Astrocyte (in vitro differentiated cells and primary cell): ENCODE data around the gene BRINP1. TPM values are rescaled to one million over a fixed set of nuclear protein-coding genes. Genes with fewer than 3 reads are reported as not detected.
A peak's percentile ranks its signal among the peaks of the same experiment; 100 is the strongest.
"Not testable (repeated sequence)": the region's sequence is repeated elsewhere in the genome, so short reads cannot be mapped to it uniquely, and the experiment has no call there.

Experiments used
- DNase-seq: peaks from one replicate; pipeline ENCODE4 v3.0.0-alpha.2; 2010; ENCODE audit warnings: low read depth
- FAIRE-seq: peaks from 2 replicates; lab custom pipeline; 2011; peaks lifted over from hg19 to GRCh38; lab: Jason Lieb, UNC
- H2AFZ ChIP-seq: 2 replicates; pipeline ENCODE4 v1.6.0; 2012; ENCODE audit warnings: low read depth, low read length, inconsistent platforms
- H3K27ac ChIP-seq: 2 replicates; pipeline ENCODE4 v1.5.1; 2011; ENCODE audit warnings: low read depth, low read length, inconsistent platforms
- H3K27me3 ChIP-seq: 2 replicates; pipeline ENCODE4 v1.6.0; 2011; ENCODE audit warnings: low read length, inconsistent platforms; ENCODE audit not compliant: insufficient read depth
- H3K36me3 ChIP-seq: 2 replicates; pipeline ENCODE4 v1.5.1; 2011; ENCODE audit warnings: low read length, inconsistent platforms; ENCODE audit not compliant: insufficient read depth
- H3K4me1 ChIP-seq: 2 replicates; pipeline ENCODE4 v1.5.1; 2011; ENCODE audit warnings: low read length, inconsistent platforms; ENCODE audit not compliant: insufficient read depth
- H3K4me2 ChIP-seq: 2 replicates; pipeline ENCODE4 v1.6.0; 2012; ENCODE audit warnings: low read length, inconsistent platforms
- H3K4me3 ChIP-seq: 2 replicates; pipeline ENCODE4 v1.5.1; 2011; ENCODE audit warnings: low read depth, mild to moderate bottlenecking, low read length, inconsistent platforms; ENCODE audit not compliant: insufficient read depth
- H3K79me2 ChIP-seq: 2 replicates; pipeline ENCODE4 v1.6.0; 2012; ENCODE audit warnings: mild to moderate bottlenecking, low read length, inconsistent platforms; ENCODE audit not compliant: insufficient read depth
- H3K9ac ChIP-seq: 2 replicates; pipeline ENCODE4 v1.6.0; 2012; ENCODE audit warnings: mild to moderate bottlenecking, low read length, inconsistent platforms
- H3K9me3 ChIP-seq: 2 replicates; pipeline ENCODE4 v1.5.1; 2012; ENCODE audit warnings: low read depth, mild to moderate bottlenecking, low read length, inconsistent platforms; ENCODE audit not compliant: insufficient read depth
- H4K20me1 ChIP-seq: 2 replicates; pipeline ENCODE4 v1.6.0; 2012; ENCODE audit warnings: low read length, inconsistent platforms; ENCODE audit not compliant: insufficient read depth
- H3K27ac Mint-ChIP-seq: one replicate; pipeline ENCODE4 v1.8.0; 2021; ENCODE audit warnings: mild to moderate bottlenecking, mixed read lengths; ENCODE audit not compliant: unreplicated experiment
- H3K27me3 Mint-ChIP-seq: one replicate; pipeline ENCODE4 v1.8.0; 2021; ENCODE audit warnings: low read depth, mixed read lengths; ENCODE audit not compliant: unreplicated experiment
- H3K36me3 Mint-ChIP-seq: one replicate; pipeline ENCODE4 v1.8.0; 2021; ENCODE audit warnings: low read depth, mixed read lengths; ENCODE audit not compliant: unreplicated experiment
- H3K4me1 Mint-ChIP-seq: one replicate; pipeline ENCODE4 v1.8.0; 2021; ENCODE audit warnings: low read depth, mixed read lengths; ENCODE audit not compliant: unreplicated experiment
- H3K4me3 Mint-ChIP-seq: one replicate; pipeline ENCODE4 v1.8.0; 2021; ENCODE audit warnings: mild to moderate bottlenecking, moderate library complexity, mixed read lengths; ENCODE audit not compliant: unreplicated experiment
- H3K9me3 Mint-ChIP-seq: one replicate; pipeline ENCODE4 v1.8.0; 2021; ENCODE audit warnings: mild to moderate bottlenecking, mixed read lengths; ENCODE audit not compliant: unreplicated experiment
- EZH2 ChIP-seq: IDR thresholded peaks from 2 replicates; pipeline ENCODE4 v1.6.1; 2012; ENCODE audit warnings: mild to moderate bottlenecking, low read length, inconsistent platforms; ENCODE audit not compliant: insufficient read depth
- total RNA-seq: library from RNA; stranded (reverse); gene quantifications from 2 replicates; pipeline ENCODE4 v1.2.1, GENCODE V29; 2021
- TF ChIP-seq, protein P1 (sequence below): IDR thresholded peaks from 2 replicates; pipeline ENCODE4 v1.5.1; 2011; ENCODE audit warnings: low read depth, mild to moderate bottlenecking, inconsistent platforms, low read length, moderate library complexity; ENCODE audit not compliant: insufficient read depth

Gene BRINP1
- total RNA-seq, 1 donor from 2014 or later: 2.2 TPM

DNA sequence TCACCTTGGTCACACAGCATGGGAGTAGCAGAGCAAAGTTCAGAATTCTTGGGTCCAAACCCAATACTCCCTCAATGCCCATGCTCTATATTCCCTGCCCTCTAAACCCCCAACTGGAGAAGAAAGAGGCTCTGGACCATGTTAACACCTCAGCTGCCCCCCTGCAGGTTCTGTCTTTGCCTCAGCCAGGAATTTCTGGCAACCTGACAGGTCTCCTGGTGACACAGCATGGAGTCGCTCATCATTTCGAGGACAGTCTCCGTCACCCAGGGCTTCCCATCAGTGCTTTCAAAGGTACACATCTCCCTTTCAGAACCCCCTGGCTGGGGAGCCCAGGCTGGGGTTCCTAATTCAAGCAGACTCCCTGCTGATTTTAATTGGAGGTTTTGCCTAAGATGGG lies 189.5 kb downstream of the BRINP1 start:
- Mint-ChIP-seq H3K9me3 (no peaks in the 10 kb centered on the region), H3K27me3 (peaks cover 5% of the 10 kb centered on the region), H3K27ac (no peak overlapping the region), H3K4me3 (no peak overlapping the region), H3K4me1 (peaks cover 10% of the 10 kb centered on the region), H3K36me3 (no peaks in the 10 kb centered on the region)
- H2AFZ ChIP-seq: no peak overlapping the region
- H4K20me1 ChIP-seq: no peaks in the 10 kb centered on the region
- H3K4me2 ChIP-seq: no peak overlapping the region
- FAIRE-seq (no peak), DNase-seq (no peak)
- no peak overlapping the region for H3K27ac ChIP-seq
- H3K36me3 ChIP-seq: no peaks in the 10 kb centered on the region
- H3K9me3 ChIP-seq: no peaks in the 10 kb centered on the region
- no peak overlapping the region for H3K9ac ChIP-seq
- no peaks in the 10 kb centered on the region for H3K4me1 ChIP-seq
- no peaks in the 10 kb centered on the region for H3K79me2 ChIP-seq
- no peak for TF ChIP-seq EZH2
- TF ChIP-seq, protein P1, sequence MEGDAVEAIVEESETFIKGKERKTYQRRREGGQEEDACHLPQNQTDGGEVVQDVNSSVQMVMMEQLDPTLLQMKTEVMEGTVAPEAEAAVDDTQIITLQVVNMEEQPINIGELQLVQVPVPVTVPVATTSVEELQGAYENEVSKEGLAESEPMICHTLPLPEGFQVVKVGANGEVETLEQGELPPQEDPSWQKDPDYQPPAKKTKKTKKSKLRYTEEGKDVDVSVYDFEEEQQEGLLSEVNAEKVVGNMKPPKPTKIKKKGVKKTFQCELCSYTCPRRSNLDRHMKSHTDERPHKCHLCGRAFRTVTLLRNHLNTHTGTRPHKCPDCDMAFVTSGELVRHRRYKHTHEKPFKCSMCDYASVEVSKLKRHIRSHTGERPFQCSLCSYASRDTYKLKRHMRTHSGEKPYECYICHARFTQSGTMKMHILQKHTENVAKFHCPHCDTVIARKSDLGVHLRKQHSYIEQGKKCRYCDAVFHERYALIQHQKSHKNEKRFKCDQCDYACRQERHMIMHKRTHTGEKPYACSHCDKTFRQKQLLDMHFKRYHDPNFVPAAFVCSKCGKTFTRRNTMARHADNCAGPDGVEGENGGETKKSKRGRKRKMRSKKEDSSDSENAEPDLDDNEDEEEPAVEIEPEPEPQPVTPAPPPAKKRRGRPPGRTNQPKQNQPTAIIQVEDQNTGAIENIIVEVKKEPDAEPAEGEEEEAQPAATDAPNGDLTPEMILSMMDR: no peak
- H3K4me3 ChIP-seq: no peak overlapping the region
- no peaks in the 10 kb centered on the region for H3K27me3 ChIP-seq

DNA sequence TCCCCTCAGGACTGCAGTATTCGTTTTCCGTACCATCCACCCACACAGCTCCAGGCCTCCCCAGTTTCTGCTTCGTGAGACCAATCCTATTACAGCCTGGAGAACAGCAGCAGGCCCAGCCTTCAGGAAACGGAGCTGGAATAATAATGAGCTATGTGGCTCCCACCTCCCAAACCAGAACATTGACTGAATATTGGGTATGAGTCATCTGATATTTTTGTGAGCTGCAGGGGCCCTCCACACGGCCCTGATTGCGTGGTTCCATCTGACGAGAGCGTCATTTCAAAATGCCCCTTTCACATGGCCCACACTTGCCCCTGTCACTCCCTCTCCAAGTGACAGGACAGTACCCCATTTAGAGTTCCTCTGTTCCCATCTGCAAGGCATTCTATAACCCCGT lies 192.0 kb downstream of the BRINP1 start:
- no peak overlapping the region for H3K9ac ChIP-seq
- Mint-ChIP-seq H3K27me3 (peaks cover 5% of the 10 kb centered on the region), H3K36me3 (no peaks in the 10 kb centered on the region), H3K9me3 (no peaks in the 10 kb centered on the region), H3K27ac (no peak overlapping the region), H3K4me1 (peaks cover 10% of the 10 kb centered on the region), H3K4me3 (no peak overlapping the region)
- H3K79me2 ChIP-seq: no peaks in the 10 kb centered on the region
- no peak overlapping the region for H3K4me3 ChIP-seq
- no peaks in the 10 kb centered on the region for H3K9me3 ChIP-seq
- TF ChIP-seq, protein P1: no peak
- TF ChIP-seq EZH2: no peak
- H3K4me1 ChIP-seq: no peaks in the 10 kb centered on the region
- H3K36me3 ChIP-seq: no peaks in the 10 kb centered on the region
- H3K27me3 ChIP-seq: no peaks in the 10 kb centered on the region
- H4K20me1 ChIP-seq: no peaks in the 10 kb centered on the region
- FAIRE-seq: no peak
- DNase-seq: no peak
- no peak overlapping the region for H3K27ac ChIP-seq
- no peak overlapping the region for H2AFZ ChIP-seq
- no peak overlapping the region for H3K4me2 ChIP-seq

DNA sequence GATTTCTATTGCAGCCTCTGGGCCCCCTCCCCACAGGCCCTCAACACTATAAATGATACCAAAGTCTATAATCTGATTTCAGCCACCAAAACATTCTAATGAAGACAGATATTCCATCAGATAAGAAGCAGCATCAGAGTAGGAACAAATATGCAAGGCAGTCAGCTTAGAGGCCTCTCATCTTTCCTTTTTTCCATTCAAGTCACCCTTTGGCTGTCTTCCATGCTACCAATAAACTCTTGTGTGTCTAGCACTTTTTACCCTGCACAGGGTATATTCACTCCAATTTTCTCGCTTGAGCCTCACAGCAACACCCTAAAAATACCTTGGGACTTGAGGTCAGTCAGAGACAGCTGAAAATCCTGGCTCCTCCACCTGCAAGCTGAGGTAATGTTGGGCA lies 193.7 kb downstream of the BRINP1 start:
- Mint-ChIP-seq H3K4me3 (no peak overlapping the region), H3K27ac (no peak overlapping the region), H3K27me3 (peaks cover 5% of the 10 kb centered on the region), H3K36me3 (no peaks in the 10 kb centered on the region), H3K4me1 (peaks cover 4% of the 10 kb centered on the region), H3K9me3 (no peaks in the 10 kb centered on the region)
- TF ChIP-seq, protein P1: no peak
- TF ChIP-seq EZH2: no peak
- Histone ChIP-seq H3K4me1 (no peaks in the 10 kb centered on the region), H2AFZ (no peak overlapping the region), H3K27me3 (no peaks in the 10 kb centered on the region), H3K4me3 (no peak overlapping the region), H3K27ac (no peak overlapping the region), H3K36me3 (no peaks in the 10 kb centered on the region), H3K9ac (no peak overlapping the region), H3K79me2 (no peaks in the 10 kb centered on the region), H3K9me3 (no peaks in the 10 kb centered on the region), H3K4me2 (no peak overlapping the region), H4K20me1 (no peaks in the 10 kb centered on the region)
- no peak for FAIRE-seq
- DNase-seq: peak; percentile 14

DNA sequence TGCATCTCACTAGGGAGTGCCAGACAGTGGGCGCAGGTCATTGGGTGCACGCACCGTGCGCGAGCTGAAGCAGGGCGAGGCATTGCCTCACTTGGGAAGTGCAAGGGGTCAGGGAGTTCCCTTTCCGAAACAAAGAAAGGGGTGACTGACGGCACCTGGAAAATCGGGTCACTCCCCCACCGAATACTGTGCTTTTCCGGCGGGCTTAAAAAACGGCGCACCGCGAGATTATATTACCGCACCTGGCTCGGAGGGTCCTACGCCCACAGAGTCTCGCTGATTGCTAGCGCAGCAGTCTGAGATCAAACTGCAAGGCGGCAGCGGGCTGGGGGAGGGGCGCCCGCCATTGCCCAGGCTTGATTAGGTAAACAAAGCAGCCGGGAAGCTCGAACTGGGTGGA lies 200.0 kb downstream of the BRINP1 start:
- H3K27me3 Mint-ChIP-seq, H3K79me2 ChIP-seq, H2AFZ ChIP-seq, H3K4me1 Mint-ChIP-seq, FAIRE-seq, H3K9ac ChIP-seq, H3K9me3 Mint-ChIP-seq, H3K4me1 ChIP-seq, H3K27me3 ChIP-seq, DNase-seq, H3K4me2 ChIP-seq, H3K9me3 ChIP-seq, H4K20me1 ChIP-seq, H3K4me3 ChIP-seq, H3K36me3 Mint-ChIP-seq, H3K27ac ChIP-seq, H3K36me3 ChIP-seq: not testable (repeated sequence)
- peak overlapping the region; percentile 69 for H3K27ac Mint-ChIP-seq
- peak overlapping the region; percentile 77 for H3K4me3 Mint-ChIP-seq
